K562 (cell line): ENCODE data around the gene AMZ2. TPM values are rescaled to one million over a fixed set of nuclear protein-coding genes. Genes with fewer than 3 reads are reported as not detected.

Experiments
- ATAC-seq: fragments of 200-7000 bp; cut with Tn5 transposase; 3 replicates; pipeline ENCODE4 v1.9.1; 2020; ENCODE audit warnings: moderate library complexity
- BruUV-seq: library from RNA; stranded (reverse); fragments of 400-500 nt; replicated peaks from 2 replicates; lab custom pipeline; 2021; lab: Mats Ljungman, UMichigan
- CTCF ChIA-PET: fragments of 300-600 bp; formaldehyde crosslinking; extraction: SDS; loops from one replicate; lab custom pipeline; 2021; ENCODE audit warnings: low intra/inter-chr PET ratio; lab: Yijun Ruan, JAX
- POLR2A ChIA-PET: fragments of 300-600, 350-650 bp; sonication (Branson Sonifier 250); formaldehyde crosslinking; extraction: SDS; loops from one replicate; lab custom pipeline; 2021; ENCODE audit warnings: antibody characterized with exemption, inconsistent platforms; lab: Yijun Ruan, JAX
- DNase-seq, 4 experiments: peaks; one replicate each; pipeline versions ENCODE4 v3.0.0 to v3.0.0-alpha.2; 2011 to 2018; ENCODE audit warnings: low spot score in 3 of 4, mixed read lengths in 3 of 4; ENCODE audit errors: extremely low read depth in 1 of 4
- FAIRE-seq: peaks from 2 replicates; lab custom pipeline; 2011; peaks lifted over from hg19 to GRCh38; lab: Jason Lieb, UNC
- H2AFZ ChIP-seq: 2 replicates; pipeline ENCODE4 v1.6.0; 2011; ENCODE audit warnings: low read depth, low read length, control low read depth, inconsistent platforms
- H3K27ac ChIP-seq: fragments of 200-600 bp; 3 replicates; pipeline ENCODE4 v1.8.0; 2011; ENCODE audit warnings: low read depth, mild to moderate bottlenecking, control low read depth, inconsistent platforms, low read length, moderate library complexity, mixed read lengths; ENCODE audit errors: extremely low read depth
- H3K27me3 ChIP-seq, 2 experiments: fragments of 300-600 bp in 1 of 2; 2 replicates in 1 of 2; 3 replicates in 1 of 2; pipeline versions ENCODE4 v1.6.0 to v1.8.0; 2011; ENCODE audit warnings: inconsistent platforms in 2 of 2, low read length in 2 of 2, mild to moderate bottlenecking in 1 of 2, mixed read lengths in 1 of 2, moderate library complexity in 1 of 2; ENCODE audit not compliant: control insufficient read depth in 2 of 2, insufficient read depth in 2 of 2
- H3K36me3 ChIP-seq: fragments of 300-600 bp; 3 replicates; pipeline ENCODE4 v1.8.0; 2011; ENCODE audit warnings: mild to moderate bottlenecking, low read length, inconsistent platforms; ENCODE audit not compliant: control insufficient read depth, insufficient read depth
- H3K4me1 ChIP-seq, 2 experiments: fragments of 200-600 bp in 1 of 2; replicated peaks in 1 of 2; 2 replicates in 1 of 2; 3 replicates in 1 of 2; pipeline versions ENCODE4 v1.5.1 to v1.8.0; 2011; ENCODE audit warnings: inconsistent platforms in 2 of 2, low read length in 2 of 2, mild to moderate bottlenecking in 1 of 2, mixed read lengths in 1 of 2, moderate library complexity in 1 of 2; ENCODE audit not compliant: control insufficient read depth in 2 of 2, insufficient read depth in 2 of 2
- H3K4me2 ChIP-seq: 2 replicates; pipeline ENCODE4 v1.6.1; 2011; ENCODE audit warnings: low read length, control low read depth, inconsistent platforms, mixed read lengths; ENCODE audit not compliant: insufficient read depth
- H3K4me3 ChIP-seq: fragments of 200-600 bp; sonication (generic), shearing (Covaris generic); 2 replicates; pipeline ENCODE4 v1.5.1; 2016; ENCODE audit warnings: control low read depth, inconsistent platforms
- H3K79me2 ChIP-seq: fragments of 200-600 bp; 3 replicates; pipeline ENCODE4 v1.8.0; 2011; ENCODE audit warnings: low read length, inconsistent platforms; ENCODE audit not compliant: control insufficient read depth, insufficient read depth
- H3K9ac ChIP-seq, 2 experiments: 2 replicates each; pipeline versions ENCODE4 v1.6.0 to v1.6.1; 2011; ENCODE audit warnings: low read depth in 2 of 2, low read length in 2 of 2, control low read depth in 1 of 2, inconsistent platforms in 1 of 2, mild to moderate bottlenecking in 1 of 2, mixed read lengths in 1 of 2; ENCODE audit not compliant: insufficient read depth in 1 of 2
- H3K9me1 ChIP-seq: one replicate; pipeline ENCODE4 v1.6.0; 2011; ENCODE audit warnings: inconsistent platforms, mild to moderate bottlenecking, low read length, moderate library complexity; ENCODE audit not compliant: control insufficient read depth, insufficient read depth
- H3K9me3 ChIP-seq: replicated peaks from 2 replicates; pipeline ENCODE4 v1.5.1; 2011; ENCODE audit warnings: low read depth, low read length, inconsistent platforms; ENCODE audit not compliant: control insufficient read depth, insufficient read depth
- H4K20me1 ChIP-seq: replicated peaks from 2 replicates; pipeline ENCODE4 v1.6.1; 2011; ENCODE audit warnings: low read length, inconsistent platforms, mixed read lengths; ENCODE audit not compliant: control insufficient read depth, insufficient read depth
- BACH1 ChIP-seq: fragments of 200-800 bp; sonication (Bioruptor generic); IDR thresholded peaks from 2 replicates; pipeline ENCODE4 v1.6.1; 2016; ENCODE audit warnings: missing genetic modification characterization, missing compliant biosample characterization
- C11orf30 ChIP-seq: fragments of 450-650 bp; IDR thresholded peaks from 2 replicates; pipeline ENCODE4 v1.6.1; 2016; ENCODE audit warnings: low read depth, mild to moderate bottlenecking
- HDGF ChIP-seq: fragments of 450-650 bp; IDR thresholded peaks from 2 replicates; pipeline ENCODE4 v1.6.1; 2016
- MAFK ChIP-seq: IDR thresholded peaks from 2 replicates; pipeline ENCODE4 v1.6.1; 2011; ENCODE audit warnings: low read length, improper control_type of control experiment
- PRPF4 ChIP-seq: fragments of 200-400 bp; formaldehyde crosslinking; IDR thresholded peaks from one replicate; pipeline ENCODE4 v1.6.1; 2017; ENCODE audit warnings: low read length, low read depth, mild to moderate bottlenecking; ENCODE audit not compliant: insufficient read depth, poor library complexity, severe bottlenecking
- RAD21 ChIP-seq, 2 experiments: fragments of 250-450 bp in 1 of 2; fragments of 450-650 bp in 1 of 2; sonication (Bioruptor Pico) in 1 of 2; formaldehyde crosslinking in 1 of 2; IDR thresholded peaks in 1 of 2; conservative IDR thresholded peaks in 1 of 2; 2 replicates each; pipeline versions ENCODE4 v1.4.0 to v1.8.0; 2020 to 2022; ENCODE audit warnings: mild to moderate bottlenecking in 2 of 2, moderate library complexity in 1 of 2
- WHSC1 ChIP-seq: IDR thresholded peaks from one replicate; pipeline ENCODE4 v1.6.1; 2012; ENCODE audit warnings: low read length, control low read depth, inconsistent platforms
- XRCC3 ChIP-seq: fragments of 450-650 bp; IDR thresholded peaks from 2 replicates; pipeline ENCODE4 v1.6.1; 2017; ENCODE audit warnings: mild to moderate bottlenecking, moderate library complexity
- ZC3H11A ChIP-seq: IDR thresholded peaks from 2 replicates; pipeline ENCODE4 v1.6.1; 2012; ENCODE audit warnings: low read depth, low read length, improper control_type of control experiment
- ZNF316 ChIP-seq: fragments of 450-650 bp; IDR thresholded peaks from 2 replicates; pipeline ENCODE4 v1.6.1; 2016
- WGBS: fragments of 100-300 bp; shearing (Covaris generic); methylation state at CpG from one replicate; pipeline ENCODE4 v1.1.6; 2016; ENCODE audit warnings: low coverage, mixed read lengths; ENCODE audit not compliant: insufficient coverage; ENCODE audit errors: missing lambda C conversion rate; 5-methylcytosine and 5-hydroxymethylcytosine counted together
- in situ Hi-C: fragments of 300-500 bp; cut with MboI; formaldehyde crosslinking; loops from 4 replicates; pipeline ENCODE4 v1.15.0; 2018; ENCODE audit warnings: inconsistent platforms, mixed read lengths
- intact Hi-C: fragments of 100-400 bp; cut with micrococcal nuclease; formaldehyde crosslinking; loops from 2 replicates; pipeline ENCODE4 v1.14.2; 2022
- polyA plus RNA-seq, 8 experiments: library from polyadenylated mRNA; depleted of rRNA in 4 of 8; stranded (reverse) in 5 of 8; unstranded in 3 of 8; fragments of >200 nt; fragmentation: Nextera tagmentation in 2 of 8; fragmentation: Illumina TruSeq in 1 of 8; extraction: Ambion mirVana in 2 of 8; extraction: Trizol in 1 of 8; gene quantifications; 2 replicates each; pipeline versions ENCODE4 v1.2.1 to v1.2.3, GENCODE V29; 2011 to 2014; ENCODE audit warnings: inconsistent platforms in 1 of 8, missing spikeins in 1 of 8
- total RNA-seq, 7 experiments: library from RNA; depleted of rRNA in 6 of 7; stranded (reverse); fragments of >200 nt in 6 of 7; fragmentation: Illumina TruSeq in 2 of 7; extraction: Trizol in 2 of 7; gene quantifications; 2 replicates each; pipeline versions ENCODE4 v1.2.1 to v1.2.3, GENCODE V29; 2011 to 2021; ENCODE audit warnings: low replicate concordance in 1 of 7
- TF ChIP-seq, protein P1 (sequence below): fragments of 200-400 bp; formaldehyde crosslinking; IDR thresholded peaks from 2 replicates; pipeline ENCODE4 v1.6.1; 2017; ENCODE audit warnings: mild to moderate bottlenecking, low read depth, low read length, moderate library complexity
- TF ChIP-seq, protein P2 (sequence below): fragments of 250-450 bp; sonication (Bioruptor Pico); IDR thresholded peaks from 2 replicates; pipeline ENCODE4 v1.4.0; 2020

AMZ2 gene
- total and polyA plus RNA-seq, 9 of the 15 experiments (the other 6 are each of a cell fraction or from before 2014, with no cell fraction given): 22.6 to 92.2 (median 52.6) TPM

GRCh38 chr17:68246271-68247028, 1.4 kb upstream of the AMZ2 start:
- in situ Hi-C loops (no loop called here), intact Hi-C loops (loop anchor here (5.0 to 10.0 kb wide), 2 partner anchors 34 to 72 kb away; no protein-coding TSS in a partner anchor)
- DNase-seq: no peak
- H3K9me1 ChIP-seq: no peaks in the 10 kb centered on the region
- no peaks in the 10 kb centered on the region for H3K9me3 ChIP-seq
- peaks cover 11% of the 10 kb centered on the region; the same call in 2 of the 3 replicates for H3K79me2 ChIP-seq
- no peaks in the 10 kb centered on the region for H4K20me1 ChIP-seq
- peaks cover 1% of the 10 kb centered on the region; the same call in 1 of the 3 replicates for H3K36me3 ChIP-seq
- CTCF ChIA-PET: no interaction called here
- H3K4me2 ChIP-seq: no peak overlapping the region
- POLR2A ChIA-PET: interaction anchor here (0.6 kb wide), 2 partner anchors 798 to 1203 kb away, joined by 3 read pairs; no protein-coding TSS in a partner anchor
- H3K4me3 ChIP-seq: peak overlapping the region; percentile 77; the same call in 1 of the 2 replicates
- H3K27ac ChIP-seq: no peak overlapping the region
- H3K27me3 ChIP-seq: no peaks in the 10 kb centered on the region
- BruUV-seq: TSS peak; percentile 83
- no peak for ATAC-seq
- no peak for FAIRE-seq
- H3K4me1 ChIP-seq: peaks cover 8 to 26% of the 10 kb centered on the region in 2 experiments; a peak in 3 of 5 replicates
- 83% methylated on average over 21 of the region's 24 CpGs for WGBS
- peak overlapping the region in 1 of 2 experiments; percentile 91; a peak in 2 of 4 replicates for H3K9ac ChIP-seq
- H2AFZ ChIP-seq: no peak overlapping the region
- TF ChIP-seq ZNF316: peak; percentile 39
- TF ChIP-seq HDGF: no peak
- TF ChIP-seq MAFK: 0 out of 2 replicates have a peak, but pooled peaks have one; percentile 9
- TF ChIP-seq, protein P1, sequence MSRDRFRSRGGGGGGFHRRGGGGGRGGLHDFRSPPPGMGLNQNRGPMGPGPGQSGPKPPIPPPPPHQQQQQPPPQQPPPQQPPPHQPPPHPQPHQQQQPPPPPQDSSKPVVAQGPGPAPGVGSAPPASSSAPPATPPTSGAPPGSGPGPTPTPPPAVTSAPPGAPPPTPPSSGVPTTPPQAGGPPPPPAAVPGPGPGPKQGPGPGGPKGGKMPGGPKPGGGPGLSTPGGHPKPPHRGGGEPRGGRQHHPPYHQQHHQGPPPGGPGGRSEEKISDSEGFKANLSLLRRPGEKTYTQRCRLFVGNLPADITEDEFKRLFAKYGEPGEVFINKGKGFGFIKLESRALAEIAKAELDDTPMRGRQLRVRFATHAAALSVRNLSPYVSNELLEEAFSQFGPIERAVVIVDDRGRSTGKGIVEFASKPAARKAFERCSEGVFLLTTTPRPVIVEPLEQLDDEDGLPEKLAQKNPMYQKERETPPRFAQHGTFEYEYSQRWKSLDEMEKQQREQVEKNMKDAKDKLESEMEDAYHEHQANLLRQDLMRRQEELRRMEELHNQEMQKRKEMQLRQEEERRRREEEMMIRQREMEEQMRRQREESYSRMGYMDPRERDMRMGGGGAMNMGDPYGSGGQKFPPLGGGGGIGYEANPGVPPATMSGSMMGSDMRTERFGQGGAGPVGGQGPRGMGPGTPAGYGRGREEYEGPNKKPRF: no peak
- no peak for TF ChIP-seq WHSC1
- peak; percentile 30; the same call in 1 of the 2 replicates for TF ChIP-seq C11orf30
- TF ChIP-seq BACH1 (tag): no peak
- TF ChIP-seq, protein P2, sequence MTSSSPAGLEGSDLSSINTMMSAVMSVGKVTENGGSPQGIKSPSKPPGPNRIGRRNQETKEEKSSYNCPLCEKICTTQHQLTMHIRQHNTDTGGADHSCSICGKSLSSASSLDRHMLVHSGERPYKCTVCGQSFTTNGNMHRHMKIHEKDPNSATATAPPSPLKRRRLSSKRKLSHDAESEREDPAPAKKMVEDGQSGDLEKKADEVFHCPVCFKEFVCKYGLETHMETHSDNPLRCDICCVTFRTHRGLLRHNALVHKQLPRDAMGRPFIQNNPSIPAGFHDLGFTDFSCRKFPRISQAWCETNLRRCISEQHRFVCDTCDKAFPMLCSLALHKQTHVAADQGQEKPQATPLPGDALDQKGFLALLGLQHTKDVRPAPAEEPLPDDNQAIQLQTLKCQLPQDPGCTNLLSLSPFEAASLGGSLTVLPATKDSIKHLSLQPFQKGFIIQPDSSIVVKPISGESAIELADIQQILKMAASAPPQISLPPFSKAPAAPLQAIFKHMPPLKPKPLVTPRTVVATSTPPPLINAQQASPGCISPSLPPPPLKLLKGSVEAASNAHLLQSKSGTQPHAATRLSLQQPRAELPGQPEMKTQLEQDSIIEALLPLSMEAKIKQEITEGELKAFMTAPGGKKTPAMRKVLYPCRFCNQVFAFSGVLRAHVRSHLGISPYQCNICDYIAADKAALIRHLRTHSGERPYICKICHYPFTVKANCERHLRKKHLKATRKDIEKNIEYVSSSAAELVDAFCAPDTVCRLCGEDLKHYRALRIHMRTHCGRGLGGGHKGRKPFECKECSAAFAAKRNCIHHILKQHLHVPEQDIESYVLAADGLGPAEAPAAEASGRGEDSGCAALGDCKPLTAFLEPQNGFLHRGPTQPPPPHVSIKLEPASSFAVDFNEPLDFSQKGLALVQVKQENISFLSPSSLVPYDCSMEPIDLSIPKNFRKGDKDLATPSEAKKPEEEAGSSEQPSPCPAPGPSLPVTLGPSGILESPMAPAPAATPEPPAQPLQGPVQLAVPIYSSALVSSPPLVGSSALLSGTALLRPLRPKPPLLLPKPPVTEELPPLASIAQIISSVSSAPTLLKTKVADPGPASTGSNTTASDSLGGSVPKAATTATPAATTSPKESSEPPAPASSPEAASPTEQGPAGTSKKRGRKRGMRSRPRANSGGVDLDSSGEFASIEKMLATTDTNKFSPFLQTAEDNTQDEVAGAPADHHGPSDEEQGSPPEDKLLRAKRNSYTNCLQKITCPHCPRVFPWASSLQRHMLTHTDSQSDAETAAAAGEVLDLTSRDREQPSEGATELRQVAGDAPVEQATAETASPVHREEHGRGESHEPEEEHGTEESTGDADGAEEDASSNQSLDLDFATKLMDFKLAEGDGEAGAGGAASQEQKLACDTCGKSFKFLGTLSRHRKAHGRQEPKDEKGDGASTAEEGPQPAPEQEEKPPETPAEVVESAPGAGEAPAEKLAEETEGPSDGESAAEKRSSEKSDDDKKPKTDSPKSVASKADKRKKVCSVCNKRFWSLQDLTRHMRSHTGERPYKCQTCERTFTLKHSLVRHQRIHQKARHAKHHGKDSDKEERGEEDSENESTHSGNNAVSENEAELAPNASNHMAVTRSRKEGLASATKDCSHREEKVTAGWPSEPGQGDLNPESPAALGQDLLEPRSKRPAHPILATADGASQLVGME: no peak
- no peak for TF ChIP-seq XRCC3
- no peak for TF ChIP-seq RAD21 (CRISPR knock-in tag; conservative IDR thresholded peaks at IDR 0.05 in 1 of 2, IDR thresholded peaks at IDR 0.05 in 1 of 2)
- no peak for TF ChIP-seq ZC3H11A
- TF ChIP-seq PRPF4: no peak
